OCI-LY3 (cell line): ENCODE results near the gene ESPN.

ENCODE experiments used
- H2AFZ ChIP-seq: fragments of 200-600, 300-600 bp; shearing (Covaris generic); 2 replicates; pipeline ENCODE4 v1.6.0; 2014; ENCODE audit warnings: antibody characterized with exemption, low read depth, low read length
- H3K27ac ChIP-seq: fragments of 200-600, 300-600 bp; sonication (generic); 2 replicates; pipeline ENCODE4 v1.5.1; 2014; ENCODE audit warnings: mild to moderate bottlenecking, low read length, moderate library complexity, mixed read lengths
- H3K27me3 ChIP-seq: fragments of 200-600, 300-600 bp; sonication (generic); 2 replicates; pipeline ENCODE4 v1.6.1; 2014; ENCODE audit warnings: low read depth, low read length, mixed read lengths
- H3K36me3 ChIP-seq: fragments of 200-600, 300-600 bp; sonication (generic); replicated peaks from 2 replicates; pipeline ENCODE3; 2014; ENCODE audit warnings: low read depth, low read length, mixed read lengths
- H3K4me1 ChIP-seq: fragments of 300-600, 200-600 bp; sonication (generic); 2 replicates; pipeline ENCODE4 v1.6.1; 2014; ENCODE audit warnings: low read length, mixed read lengths
- H3K4me2 ChIP-seq: fragments of 200-600, 300-600 bp; sonication (generic); 2 replicates; pipeline ENCODE4 v1.6.1; 2014; ENCODE audit warnings: low read length, mixed read lengths
- H3K4me3 ChIP-seq: fragments of 300-600, 200-600 bp; sonication (generic); 2 replicates; pipeline ENCODE4 v1.5.1; 2014; ENCODE audit warnings: antibody characterized with exemption, mild to moderate bottlenecking, low read length, moderate library complexity
- H3K79me2 ChIP-seq: fragments of 300-600, 200-600 bp; shearing (Covaris generic); 2 replicates; pipeline ENCODE4 v1.6.1; 2014; ENCODE audit warnings: mild to moderate bottlenecking, low read length, mixed read lengths
- H3K9ac ChIP-seq: fragments of 300-600, 200-600 bp; shearing (Covaris generic); 2 replicates; pipeline ENCODE4 v1.6.0; 2014; ENCODE audit warnings: mild to moderate bottlenecking, low read length, moderate library complexity
- H3K9me3 ChIP-seq: fragments of 200-600, 300-600 bp; shearing (Covaris generic); 2 replicates; pipeline ENCODE4 v1.6.1; 2014; ENCODE audit warnings: low read length, mixed read lengths; ENCODE audit not compliant: insufficient read depth
- H4K20me1 ChIP-seq: fragments of 200-600, 300-600 bp; sonication (generic); 2 replicates; pipeline ENCODE4 v1.6.1; 2016; ENCODE audit warnings: low read length, mixed read lengths; ENCODE audit not compliant: insufficient read depth
- EZH2phosphoT487 ChIP-seq: fragments of 200-600 bp; shearing (Covaris generic); IDR thresholded peaks from 2 replicates; pipeline ENCODE4 v1.6.1; 2018; ENCODE audit warnings: antibody characterized with exemption, mixed run types, low read depth
- TF ChIP-seq, protein P1 (sequence below): fragments of 200-600, 300-600 bp; sonication (generic); IDR thresholded peaks from 2 replicates; pipeline ENCODE4 v1.5.1; 2014; ENCODE audit warnings: antibody characterized with exemption, low read length, low read depth

ESPN gene

GRCh38 chr1:6438047-6438525 lies 13.5 kb downstream of the ESPN start:
- TF ChIP-seq, protein P1, sequence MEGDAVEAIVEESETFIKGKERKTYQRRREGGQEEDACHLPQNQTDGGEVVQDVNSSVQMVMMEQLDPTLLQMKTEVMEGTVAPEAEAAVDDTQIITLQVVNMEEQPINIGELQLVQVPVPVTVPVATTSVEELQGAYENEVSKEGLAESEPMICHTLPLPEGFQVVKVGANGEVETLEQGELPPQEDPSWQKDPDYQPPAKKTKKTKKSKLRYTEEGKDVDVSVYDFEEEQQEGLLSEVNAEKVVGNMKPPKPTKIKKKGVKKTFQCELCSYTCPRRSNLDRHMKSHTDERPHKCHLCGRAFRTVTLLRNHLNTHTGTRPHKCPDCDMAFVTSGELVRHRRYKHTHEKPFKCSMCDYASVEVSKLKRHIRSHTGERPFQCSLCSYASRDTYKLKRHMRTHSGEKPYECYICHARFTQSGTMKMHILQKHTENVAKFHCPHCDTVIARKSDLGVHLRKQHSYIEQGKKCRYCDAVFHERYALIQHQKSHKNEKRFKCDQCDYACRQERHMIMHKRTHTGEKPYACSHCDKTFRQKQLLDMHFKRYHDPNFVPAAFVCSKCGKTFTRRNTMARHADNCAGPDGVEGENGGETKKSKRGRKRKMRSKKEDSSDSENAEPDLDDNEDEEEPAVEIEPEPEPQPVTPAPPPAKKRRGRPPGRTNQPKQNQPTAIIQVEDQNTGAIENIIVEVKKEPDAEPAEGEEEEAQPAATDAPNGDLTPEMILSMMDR = peak; percentile 64
- no peak for TF ChIP-seq EZH2phosphoT487
- Histone ChIP-seq H4K20me1 (no peaks in the 10 kb centered on the region), H3K4me3 (no peak overlapping the region), H3K4me2 (no peak overlapping the region), H3K27ac (no peak overlapping the region), H3K36me3 (no peaks in the 10 kb centered on the region), H3K79me2 (no peaks in the 10 kb centered on the region), H3K9me3 (no peaks in the 10 kb centered on the region), H2AFZ (no peak overlapping the region), H3K27me3 (no peaks in the 10 kb centered on the region), H3K4me1 (no peaks in the 10 kb centered on the region), H3K9ac (no peak overlapping the region)

GRCh38 chr1:6440198-6441126 lies 15.9 kb downstream of the ESPN start:
- Histone ChIP-seq H3K27ac (no peak overlapping the region), H3K4me3 (no peak overlapping the region)
- TF ChIP-seq EZH2phosphoT487 = no peak

GRCh38 chr1:6441586-6441985 lies 17.0 kb downstream of the ESPN start:
- no peak overlapping the region for H3K9ac ChIP-seq
- no peak overlapping the region for H3K4me2 ChIP-seq
- H3K27me3 ChIP-seq = no peaks in the 10 kb centered on the region
- TF ChIP-seq, protein P1 = no peak
- TF ChIP-seq EZH2phosphoT487 = no peak
- H3K4me3 ChIP-seq = no peak overlapping the region
- H3K27ac ChIP-seq = no peak overlapping the region
- no peaks in the 10 kb centered on the region for H3K9me3 ChIP-seq
- H3K79me2 ChIP-seq = no peaks in the 10 kb centered on the region
- H3K4me1 ChIP-seq = no peaks in the 10 kb centered on the region
- no peaks in the 10 kb centered on the region for H3K36me3 ChIP-seq
- no peaks in the 10 kb centered on the region for H4K20me1 ChIP-seq
- no peak overlapping the region for H2AFZ ChIP-seq

More at GRCh38 chr1:6440198-6441126, 15.9 kb downstream of the ESPN start:
- no peaks in the 10 kb centered on the region for H3K36me3 ChIP-seq
- H3K79me2 ChIP-seq = no peaks in the 10 kb centered on the region
- no peak overlapping the region for H2AFZ ChIP-seq
- no peak overlapping the region for H3K4me2 ChIP-seq
- H4K20me1 ChIP-seq = no peaks in the 10 kb centered on the region
- no peak overlapping the region for H3K9ac ChIP-seq
- H3K9me3 ChIP-seq = no peaks in the 10 kb centered on the region
- no peaks in the 10 kb centered on the region for H3K27me3 ChIP-seq
- H3K4me1 ChIP-seq = no peaks in the 10 kb centered on the region

DNA sequence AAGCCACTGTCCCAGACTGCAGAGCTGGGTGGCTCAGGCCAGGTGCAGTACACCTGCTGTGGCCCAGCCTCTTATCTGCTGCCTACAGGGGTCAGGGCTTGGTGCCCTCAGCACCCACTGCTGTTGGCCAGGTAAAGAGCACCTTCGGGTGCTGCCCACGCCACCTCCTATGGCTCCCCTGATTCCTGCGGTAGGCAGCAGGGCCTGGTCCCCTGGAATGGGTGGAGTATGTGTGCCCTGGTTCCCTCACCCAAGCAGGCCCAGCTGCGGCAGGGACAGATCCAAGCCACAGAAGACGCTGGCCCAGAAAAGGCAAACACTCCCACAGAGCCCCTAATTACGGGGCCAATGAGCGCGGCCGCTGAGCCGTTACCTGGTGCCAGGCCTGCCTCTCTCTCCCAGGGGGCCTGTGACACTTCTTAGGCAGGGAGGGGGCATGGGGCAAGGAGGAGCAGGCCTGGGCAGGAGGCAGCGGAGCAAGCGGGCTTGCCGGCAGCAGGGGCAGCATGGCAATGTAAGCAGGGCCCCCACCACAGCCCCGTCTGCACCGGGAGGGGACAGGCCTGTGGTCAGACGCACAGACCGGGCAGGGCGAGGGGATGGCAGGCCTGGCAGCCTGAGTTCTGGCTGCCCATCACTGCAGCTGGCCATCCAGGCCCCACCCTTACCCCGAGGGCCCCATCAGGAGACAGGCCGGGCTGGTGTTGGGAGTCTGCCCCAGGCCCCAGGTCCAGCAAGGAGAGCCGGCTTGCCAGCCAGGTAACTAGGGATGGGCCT lies 19.0 kb downstream of the ESPN start:
- Histone ChIP-seq H3K4me2 (no peak overlapping the region), H3K36me3 (no peaks in the 10 kb centered on the region), H3K9ac (no peak overlapping the region), H4K20me1 (no peaks in the 10 kb centered on the region), H3K27me3 (no peaks in the 10 kb centered on the region), H2AFZ (no peak overlapping the region), H3K9me3 (no peaks in the 10 kb centered on the region), H3K27ac (no peak overlapping the region), H3K4me1 (no peaks in the 10 kb centered on the region), H3K4me3 (no peak overlapping the region), H3K79me2 (no peaks in the 10 kb centered on the region)
- TF ChIP-seq EZH2phosphoT487 = no peak
- TF ChIP-seq, protein P1 = no peak
